ENCODE measurements around the gene AHRR. TPM values are rescaled to one million over a fixed set of nuclear protein-coding genes. Genes with fewer than 3 reads are reported as not detected.

Gene AHRR
- total RNA-seq, 1 experiment from 2014 or later = 1.9 TPM

DNA sequence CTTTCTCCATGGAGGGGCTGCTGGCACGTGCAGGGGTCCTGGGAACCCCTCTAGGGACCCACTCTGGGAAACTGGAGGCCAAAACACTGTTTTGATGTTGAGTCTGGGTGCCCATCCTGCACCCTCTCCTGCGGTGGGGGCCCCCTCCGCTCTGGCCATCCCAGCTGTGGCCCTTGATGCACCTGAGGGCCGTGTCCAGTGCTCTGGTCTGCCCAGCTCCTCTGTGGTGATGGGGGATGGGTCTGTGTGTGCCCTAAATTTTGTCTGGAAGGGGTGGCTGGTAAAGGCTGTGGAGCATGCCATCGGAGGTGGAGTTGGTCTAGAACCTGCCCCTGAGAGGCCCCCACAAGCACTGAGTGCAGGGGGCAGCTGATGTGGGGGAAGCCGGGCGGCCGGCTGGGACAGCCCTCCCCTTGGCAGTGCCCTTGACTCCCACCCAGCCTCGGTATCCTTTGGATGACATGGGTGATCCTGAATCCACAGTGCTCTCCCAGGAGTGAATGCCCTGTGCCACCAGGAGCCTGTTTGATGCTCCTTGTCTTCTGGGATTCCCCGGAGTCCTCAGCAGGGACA is 26.3 kb downstream of the AHRR start:
- no TSS peak for BruUV-seq (replicated peaks)
- Histone ChIP-seq H3K4me1 (ENCODE audit: insufficient read depth, low read length) (no peaks in the 10 kb centered on the region), H3K4me2 (ENCODE audit: low read length) (no peak overlapping the region), H3K9me3 (ENCODE audit: low read length) (no peaks in the 10 kb centered on the region), H3K27me3 (ENCODE audit: low read length) (no peaks in the 10 kb centered on the region), H3K4me3 (ENCODE audit: low read length) (no peak overlapping the region), H3K9ac (ENCODE audit: low read length) (no peak overlapping the region), H3K27ac (ENCODE audit: low read length) (no peak overlapping the region), H3K36me3 (ENCODE audit: low read depth, low read length) (no peaks in the 10 kb centered on the region), H4K20me1 (ENCODE audit: low read length) (no peaks in the 10 kb centered on the region), H3K79me2 (ENCODE audit: low read length) (no peaks in the 10 kb centered on the region), H2AFZ (ENCODE audit: low read length) (no peak overlapping the region), H3K9me2 (replicated peaks; ENCODE audit: low read length) (no peaks in the 10 kb centered on the region), H3F3A (ENCODE audit: low read length, unreplicated experiment) (no peaks in the 10 kb centered on the region)
- no peak for TF ChIP-seq EZH2 (IDR thresholded peaks at IDR 0.05; ENCODE audit: low read length, unreplicated experiment)
- TF ChIP-seq EZH2phosphoT487 (IDR thresholded peaks at IDR 0.05; ENCODE audit: borderline replicate concordance, low read length) = no peak
- TF ChIP-seq, protein P1, sequence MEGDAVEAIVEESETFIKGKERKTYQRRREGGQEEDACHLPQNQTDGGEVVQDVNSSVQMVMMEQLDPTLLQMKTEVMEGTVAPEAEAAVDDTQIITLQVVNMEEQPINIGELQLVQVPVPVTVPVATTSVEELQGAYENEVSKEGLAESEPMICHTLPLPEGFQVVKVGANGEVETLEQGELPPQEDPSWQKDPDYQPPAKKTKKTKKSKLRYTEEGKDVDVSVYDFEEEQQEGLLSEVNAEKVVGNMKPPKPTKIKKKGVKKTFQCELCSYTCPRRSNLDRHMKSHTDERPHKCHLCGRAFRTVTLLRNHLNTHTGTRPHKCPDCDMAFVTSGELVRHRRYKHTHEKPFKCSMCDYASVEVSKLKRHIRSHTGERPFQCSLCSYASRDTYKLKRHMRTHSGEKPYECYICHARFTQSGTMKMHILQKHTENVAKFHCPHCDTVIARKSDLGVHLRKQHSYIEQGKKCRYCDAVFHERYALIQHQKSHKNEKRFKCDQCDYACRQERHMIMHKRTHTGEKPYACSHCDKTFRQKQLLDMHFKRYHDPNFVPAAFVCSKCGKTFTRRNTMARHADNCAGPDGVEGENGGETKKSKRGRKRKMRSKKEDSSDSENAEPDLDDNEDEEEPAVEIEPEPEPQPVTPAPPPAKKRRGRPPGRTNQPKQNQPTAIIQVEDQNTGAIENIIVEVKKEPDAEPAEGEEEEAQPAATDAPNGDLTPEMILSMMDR (conservative IDR thresholded peaks at IDR 0.05; ENCODE audit: low read depth, low read length) = no peak
- CTCF ChIA-PET = no interaction called here
- POLR2A ChIA-PET (ENCODE audit: unreplicated experiment) = interaction anchor here (0.6 kb wide), 1 partner anchor 78 kb away, joined by 11 read pairs; no protein-coding TSS in a partner anchor
- intact Hi-C loops (cut with micrococcal nuclease) = no loop called here
- ATAC-seq (no peak), DNase-seq (no peak)

DNA sequence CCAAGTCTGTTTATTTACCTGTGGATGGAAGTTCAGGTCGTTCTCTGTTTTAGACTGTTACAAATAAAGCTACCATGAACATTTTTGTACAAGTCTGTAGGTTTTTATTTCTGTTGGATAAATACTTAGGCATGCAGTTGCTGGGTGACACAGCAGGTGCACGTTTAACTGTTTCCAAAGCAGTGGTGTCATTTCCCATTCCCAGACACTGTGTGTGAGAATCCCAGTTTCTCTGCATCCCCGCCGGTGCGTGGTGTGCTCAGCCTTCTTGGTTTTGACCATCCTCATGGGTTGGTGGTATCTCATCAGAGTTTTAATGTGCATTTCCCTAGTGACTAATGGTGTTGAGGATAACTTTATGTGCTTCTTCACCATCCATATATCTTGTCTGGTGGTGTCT is 27.2 kb downstream of the AHRR start:
- H3K4me2 ChIP-seq (ENCODE audit: low read length) = no peak overlapping the region
- H4K20me1 ChIP-seq (ENCODE audit: low read length) = no peaks in the 10 kb centered on the region
- ATAC-seq (no peak), DNase-seq (no peak)
- CTCF ChIA-PET = no interaction called here
- H2AFZ ChIP-seq (ENCODE audit: low read length) = no peak overlapping the region
- no peak overlapping the region for H3K27ac ChIP-seq (ENCODE audit: low read length)
- POLR2A ChIA-PET (ENCODE audit: unreplicated experiment) = no interaction called here
- BruUV-seq (replicated peaks) = no TSS peak
- no peak for TF ChIP-seq EZH2phosphoT487 (IDR thresholded peaks at IDR 0.05; ENCODE audit: borderline replicate concordance, low read length)
- TF ChIP-seq, protein P1 (conservative IDR thresholded peaks at IDR 0.05; ENCODE audit: low read depth, low read length) = no peak
- no peak for TF ChIP-seq EZH2 (IDR thresholded peaks at IDR 0.05; ENCODE audit: low read length, unreplicated experiment)
- no peaks in the 10 kb centered on the region for H3K9me2 ChIP-seq (replicated peaks; ENCODE audit: low read length)
- intact Hi-C loops (cut with micrococcal nuclease) = no loop called here
- H3K4me3 ChIP-seq (ENCODE audit: low read length) = no peak overlapping the region
- no peaks in the 10 kb centered on the region for H3F3A ChIP-seq (ENCODE audit: low read length, unreplicated experiment)
- no peaks in the 10 kb centered on the region for H3K79me2 ChIP-seq (ENCODE audit: low read length)
- H3K27me3 ChIP-seq (ENCODE audit: low read length) = no peaks in the 10 kb centered on the region
- no peaks in the 10 kb centered on the region for H3K9me3 ChIP-seq (ENCODE audit: low read length)
- no peaks in the 10 kb centered on the region for H3K36me3 ChIP-seq (ENCODE audit: low read depth, low read length)
- no peaks in the 10 kb centered on the region for H3K4me1 ChIP-seq (ENCODE audit: insufficient read depth, low read length)
- no peak overlapping the region for H3K9ac ChIP-seq (ENCODE audit: low read length)

DNA sequence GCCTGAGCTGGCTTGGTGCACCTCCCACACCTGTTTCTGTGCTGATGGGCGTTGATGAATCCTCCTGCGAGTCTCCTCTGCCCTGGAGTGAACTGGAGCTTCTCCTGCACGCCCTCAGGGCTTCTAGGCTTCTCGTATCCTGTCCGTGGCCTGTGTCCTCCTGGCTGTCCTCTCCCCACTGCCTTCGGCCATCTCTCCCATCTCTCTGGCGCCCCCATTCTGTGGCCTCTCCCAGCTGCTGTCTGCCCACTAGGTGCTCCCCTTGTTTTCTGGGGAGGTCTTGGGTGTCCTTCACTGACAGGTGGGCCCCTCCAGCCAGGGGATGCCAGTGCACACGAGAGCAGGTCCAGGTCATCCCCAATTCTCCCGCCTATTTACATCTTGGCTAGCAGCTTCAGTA is 28.8 kb downstream of the AHRR start:
- H3K4me1 ChIP-seq (ENCODE audit: insufficient read depth, low read length) = no peaks in the 10 kb centered on the region
- intact Hi-C loops (cut with micrococcal nuclease) = no loop called here
- no peak overlapping the region for H3K27ac ChIP-seq (ENCODE audit: low read length)
- no peak overlapping the region for H2AFZ ChIP-seq (ENCODE audit: low read length)
- BruUV-seq (replicated peaks) = no TSS peak
- DNase-seq (no peak), ATAC-seq (no peak)
- H3K9ac ChIP-seq (ENCODE audit: low read length) = no peak overlapping the region
- TF ChIP-seq, protein P1 (conservative IDR thresholded peaks at IDR 0.05; ENCODE audit: low read depth, low read length) = peak; percentile 43
- TF ChIP-seq EZH2phosphoT487 (IDR thresholded peaks at IDR 0.05; ENCODE audit: borderline replicate concordance, low read length) = no peak
- POLR2A ChIA-PET (ENCODE audit: unreplicated experiment) = no interaction called here
- no peaks in the 10 kb centered on the region for H4K20me1 ChIP-seq (ENCODE audit: low read length)
- H3K9me3 ChIP-seq (ENCODE audit: low read length) = no peaks in the 10 kb centered on the region
- H3F3A ChIP-seq (ENCODE audit: low read length, unreplicated experiment) = no peaks in the 10 kb centered on the region
- no peaks in the 10 kb centered on the region for H3K27me3 ChIP-seq (ENCODE audit: low read length)
- no peaks in the 10 kb centered on the region for H3K79me2 ChIP-seq (ENCODE audit: low read length)
- H3K4me3 ChIP-seq (ENCODE audit: low read length) = no peak overlapping the region
- H3K4me2 ChIP-seq (ENCODE audit: low read length) = no peak overlapping the region
- no peaks in the 10 kb centered on the region for H3K9me2 ChIP-seq (replicated peaks; ENCODE audit: low read length)
- no peaks in the 10 kb centered on the region for H3K36me3 ChIP-seq (ENCODE audit: low read depth, low read length)
- CTCF ChIA-PET = interaction anchor here (0.9 kb wide), 1 partner anchor 76 kb away, joined by 3 read pairs; no protein-coding TSS in a partner anchor
